ENCODE measurements around the gene EIF3I. TPM values are rescaled to one million over a fixed set of nuclear protein-coding genes. Genes with fewer than 3 reads are reported as not detected.

EIF3I gene
- total and polyA plus RNA-seq, 2 of the 13 experiments (the other 11 are each of a cell fraction or from before 2014, with no cell fraction given) = 210 to 223 TPM

GRCh38 chr1:32241001-32241763 lies 19.0 kb downstream of the EIF3I start (continued):
- TF ChIP-seq IKZF5 (CRISPR knock-in tag; IDR thresholded peaks at IDR 0.05) (0 out of 2 replicates have a peak, but pooled peaks have one; percentile 51), ZNF143 (CRISPR knock-in tag; IDR thresholded peaks at IDR 0.05) (no peak), CBX1 (IDR thresholded peaks at IDR 0.05; ENCODE audit: low read depth) (peak; percentile 38), ZMYM3 (CRISPR knock-in tag; IDR thresholded peaks at IDR 0.05) (peak; percentile 14; the same call in 1 of the 2 replicates), ZNF205 (CRISPR knock-in tag; IDR thresholded peaks at IDR 0.05) (0 out of 2 replicates have a peak, but pooled peaks have one; percentile 28), PCBP2 (optimal IDR thresholded peaks at IDR 0.05; ENCODE audit: low read depth, low read length, poor library complexity, severe bottlenecking) (no peak), U2AF1 (optimal IDR thresholded peaks at IDR 0.05; ENCODE audit: low read depth, low read length) (no peak), MXD4 (CRISPR knock-in tag; IDR thresholded peaks at IDR 0.05) (0 out of 2 replicates have a peak, but pooled peaks have one; percentile 57), DNMT3B (CRISPR knock-in tag; conservative IDR thresholded peaks at IDR 0.05) (no peak), ZNF703 (CRISPR knock-in tag; IDR thresholded peaks at IDR 0.05; ENCODE audit: borderline replicate concordance) (peak; percentile 69; the same call in 1 of the 2 replicates), HNF4G (IDR thresholded peaks at IDR 0.05; ENCODE audit: borderline replicate concordance, low read depth, low read length) (no peak), HNF4G (CRISPR knock-in tag; IDR thresholded peaks at IDR 0.05; ENCODE audit: borderline replicate concordance, low read depth) (no peak), ZNF607 (CRISPR knock-in tag; IDR thresholded peaks at IDR 0.05; ENCODE audit: borderline replicate concordance) (peak; percentile 80), NFKB2 (CRISPR knock-in tag; IDR thresholded peaks at IDR 0.05; ENCODE audit: borderline replicate concordance) (no peak), PPARG (CRISPR knock-in tag; conservative IDR thresholded peaks at IDR 0.05) (no peak), ISL2 (CRISPR knock-in tag; IDR thresholded peaks at IDR 0.05) (peak; percentile 36; the same call in 1 of the 2 replicates), ZNF552 (CRISPR knock-in tag; IDR thresholded peaks at IDR 0.05; ENCODE audit: borderline replicate concordance) (no peak), ZNF333 (CRISPR knock-in tag; IDR thresholded peaks at IDR 0.05; ENCODE audit: borderline replicate concordance) (no peak), PAXIP1 (CRISPR knock-in tag; conservative IDR thresholded peaks at IDR 0.05) (no peak; the same call in 1 of the 2 replicates), ZNF777 (CRISPR knock-in tag; IDR thresholded peaks at IDR 0.05) (peak; percentile 66), ZNF652 (CRISPR knock-in tag; IDR thresholded peaks at IDR 0.05; ENCODE audit: borderline replicate concordance, low read depth) (no peak), STAG1 (CRISPR knock-in tag; IDR thresholded peaks at IDR 0.05) (peak; percentile 18; the same call in 1 of the 2 replicates), TSC22D2 (CRISPR knock-in tag; IDR thresholded peaks at IDR 0.05; ENCODE audit: borderline replicate concordance) (0 out of 2 replicates have a peak, but pooled peaks have one; percentile 55), ZNF878 (CRISPR knock-in tag; IDR thresholded peaks at IDR 0.05) (no peak; the same call in 1 of the 2 replicates)
- TF ChIP-seq, protein P1, sequence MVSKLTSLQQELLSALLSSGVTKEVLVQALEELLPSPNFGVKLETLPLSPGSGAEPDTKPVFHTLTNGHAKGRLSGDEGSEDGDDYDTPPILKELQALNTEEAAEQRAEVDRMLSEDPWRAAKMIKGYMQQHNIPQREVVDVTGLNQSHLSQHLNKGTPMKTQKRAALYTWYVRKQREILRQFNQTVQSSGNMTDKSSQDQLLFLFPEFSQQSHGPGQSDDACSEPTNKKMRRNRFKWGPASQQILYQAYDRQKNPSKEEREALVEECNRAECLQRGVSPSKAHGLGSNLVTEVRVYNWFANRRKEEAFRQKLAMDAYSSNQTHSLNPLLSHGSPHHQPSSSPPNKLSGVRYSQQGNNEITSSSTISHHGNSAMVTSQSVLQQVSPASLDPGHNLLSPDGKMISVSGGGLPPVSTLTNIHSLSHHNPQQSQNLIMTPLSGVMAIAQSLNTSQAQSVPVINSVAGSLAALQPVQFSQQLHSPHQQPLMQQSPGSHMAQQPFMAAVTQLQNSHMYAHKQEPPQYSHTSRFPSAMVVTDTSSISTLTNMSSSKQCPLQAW (CRISPR knock-in tag; IDR thresholded peaks at IDR 0.05) = peak; percentile 72

Data from HepG2 (cell line).